A549 (cell line): ENCODE results near the gene NBR1. TPM values are rescaled to one million over a fixed set of nuclear protein-coding genes. Genes with fewer than 3 reads are reported as not detected.

Experiments used
- ATAC-seq, 2 experiments: fragments of 200-7000 bp in 1 of 2; fragments of >200 bp in 1 of 2; cut with Nextera tagmentation in 1 of 2; cut with Tn5 transposase in 1 of 2; 3 replicates each; pipeline versions ENCODE4 v1.8.0 to v1.9.1; 2018 to 2020; ENCODE audit warnings: mild to moderate bottlenecking in 1 of 2, moderate library complexity in 1 of 2
- CTCF ChIA-PET: fragments of 300-600 bp; sonication (Branson Sonifier 250); formaldehyde crosslinking; extraction: SDS; loops from one replicate; lab custom pipeline; 2021; ENCODE audit warnings: antibody characterized with exemption, inconsistent platforms; lab: Yijun Ruan, JAX
- POLR2A ChIA-PET: fragments of 350-600 bp; formaldehyde crosslinking; extraction: SDS; loops from one replicate; lab custom pipeline; 2021; ENCODE audit warnings: antibody characterized with exemption, inconsistent platforms; lab: Yijun Ruan, JAX
- DNase-seq, 2 experiments: peaks; one replicate each; pipeline versions ENCODE4 v3.0.0 to v3.0.0-alpha.2; 2011 to 2016; ENCODE audit warnings: low read depth in 1 of 2, low spot score in 1 of 2
- FAIRE-seq: peaks from 2 replicates; lab custom pipeline; 2011; peaks lifted over from hg19 to GRCh38; lab: Jason Lieb, UNC
- H3K27ac ChIP-seq, 2 experiments: fragments of >200 bp; sonication (Bioruptor Twin); formaldehyde crosslinking; 3 replicates each; pipeline ENCODE4 v1.5.1; 2016 to 2017
- H3K4me1 ChIP-seq: fragments of >200 bp; sonication (Bioruptor Twin); formaldehyde crosslinking; 3 replicates; pipeline ENCODE4 v1.6.1; 2016
- H3K4me2 ChIP-seq: fragments of >200 bp; sonication (Bioruptor Twin); formaldehyde crosslinking; 3 replicates; pipeline ENCODE4 v1.6.1; 2016
- H3K4me3 ChIP-seq: fragments of >200 bp; sonication (Bioruptor Twin); formaldehyde crosslinking; 3 replicates; pipeline ENCODE4 v1.5.1; 2016
- H3K9me3 ChIP-seq: fragments of >200 bp; sonication (Bioruptor Twin); formaldehyde crosslinking; 3 replicates; pipeline ENCODE4 v1.6.1; 2016
- BHLHE40 ChIP-seq: IDR thresholded peaks from 2 replicates; pipeline ENCODE4 v1.6.1; 2012; ENCODE audit warnings: low read depth, low read length, inconsistent platforms
- CBX8 ChIP-seq: fragments of 200-600 bp; sonication (generic); IDR thresholded peaks from 2 replicates; pipeline ENCODE4 v1.6.1; 2016
- CHD2 ChIP-seq: fragments of 150-350 bp; IDR thresholded peaks from 2 replicates; pipeline ENCODE4 v1.6.1; 2014; ENCODE audit warnings: low read length; ENCODE audit not compliant: partially characterized antibody
- CHD4 ChIP-seq: fragments of 200-600 bp; sonication (generic); IDR thresholded peaks from 2 replicates; pipeline ENCODE4 v1.6.1; 2016; ENCODE audit warnings: antibody characterized with exemption, mild to moderate bottlenecking, borderline replicate concordance
- EHMT2 ChIP-seq: fragments of 200-600 bp; sonication (generic); IDR thresholded peaks from 2 replicates; pipeline ENCODE4 v1.6.1; 2016; ENCODE audit warnings: antibody characterized with exemption, low read depth, mild to moderate bottlenecking, moderate library complexity
- EP300 ChIP-seq, 2 experiments: fragments of >200 bp; sonication (Bioruptor Twin); formaldehyde crosslinking; IDR thresholded peaks; 2 replicates in 1 of 2; 3 replicates in 1 of 2; pipeline ENCODE4 v1.6.1; 2016 to 2017
- FOSB ChIP-seq: fragments of 250-450 bp; sonication (Bioruptor Pico); IDR thresholded peaks from 2 replicates; pipeline ENCODE4 v1.5.0; 2020; ENCODE audit warnings: mild to moderate bottlenecking, moderate library complexity
- FOXS1 ChIP-seq: fragments of 250-450 bp; sonication (Bioruptor Pico); IDR thresholded peaks from 2 replicates; pipeline ENCODE4 v1.5.0; 2020; ENCODE audit warnings: mild to moderate bottlenecking, moderate library complexity
- GATA3 ChIP-seq: IDR thresholded peaks from 2 replicates; pipeline ENCODE4 v1.6.1; 2012; ENCODE audit warnings: borderline replicate concordance
- HDAC2 ChIP-seq: fragments of 200-600 bp; sonication (generic); IDR thresholded peaks from 2 replicates; pipeline ENCODE4 v1.6.1; 2016
- HEYL ChIP-seq: fragments of 250-450 bp; sonication (Bioruptor Pico); IDR thresholded peaks from 2 replicates; pipeline ENCODE4 v1.8.0; 2021; ENCODE audit warnings: mild to moderate bottlenecking, moderate library complexity
- HOXB5 ChIP-seq: fragments of 250-450 bp; sonication (Bioruptor Pico); IDR thresholded peaks from 2 replicates; pipeline ENCODE4 v1.5.0; 2020; ENCODE audit warnings: mild to moderate bottlenecking, moderate library complexity
- KDM5A ChIP-seq: fragments of 200-600 bp; sonication (generic); IDR thresholded peaks from 2 replicates; pipeline ENCODE4 v1.6.1; 2016; ENCODE audit warnings: antibody characterized with exemption, mild to moderate bottlenecking
- MAFK ChIP-seq: fragments of 450-650 bp; IDR thresholded peaks from 2 replicates; pipeline ENCODE4 v1.6.1; 2014; ENCODE audit not compliant: partially characterized antibody
- MYC ChIP-seq: IDR thresholded peaks from 2 replicates; pipeline ENCODE4 v1.6.1; 2012; ENCODE audit warnings: mild to moderate bottlenecking, inconsistent platforms, low read length, improper control_type of control experiment, borderline replicate concordance
- NFE2L2 ChIP-seq: fragments of 150-350 bp; conservative IDR thresholded peaks from 2 replicates; pipeline ENCODE4 v1.6.1; 2014; ENCODE audit warnings: low read length
- RAD21 ChIP-seq, 2 experiments: fragments of >200 bp in 1 of 2; sonication (Bioruptor Twin) in 1 of 2; formaldehyde crosslinking in 1 of 2; IDR thresholded peaks in 1 of 2; conservative IDR thresholded peaks in 1 of 2; 2 replicates in 1 of 2; 3 replicates in 1 of 2; pipeline ENCODE4 v1.6.1; 2012 to 2018; ENCODE audit warnings: inconsistent platforms in 1 of 2
- RCOR1 ChIP-seq: fragments of 150-350 bp; IDR thresholded peaks from 2 replicates; pipeline ENCODE4 v1.6.1; 2014; ENCODE audit warnings: antibody characterized with exemption, low read length, low read depth
- RNF2 ChIP-seq: fragments of 200-600 bp; sonication (generic); IDR thresholded peaks from 2 replicates; pipeline ENCODE4 v1.6.1; 2016; ENCODE audit warnings: low read depth, mild to moderate bottlenecking, antibody characterized with exemption, moderate library complexity, borderline replicate concordance
- SREBF2 ChIP-seq: fragments of 450-650 bp; IDR thresholded peaks from 2 replicates; pipeline ENCODE4 v1.6.1; 2014; ENCODE audit warnings: mild to moderate bottlenecking, moderate library complexity
- ZC3H11A ChIP-seq: fragments of 450-650 bp; IDR thresholded peaks from 2 replicates; pipeline ENCODE4 v1.6.1; 2014; ENCODE audit warnings: antibody characterized with exemption, mild to moderate bottlenecking
- WGBS: methylation state at CpG from one replicate; pipeline ENCODE4 v1.1.6; 2017; ENCODE audit errors: missing lambda C conversion rate; 5-methylcytosine and 5-hydroxymethylcytosine counted together
- polyA plus RNA-seq, 4 experiments: library from polyadenylated mRNA; depleted of rRNA in 3 of 4; stranded (reverse); fragments of >200 nt; fragmentation: RNase III in 1 of 4; extraction: RNeasy Plus Mini Kit Qiagen cat#74134 plus additional on column Dnase treatment in 1 of 4; gene quantifications; 2 replicates in 3 of 4; 3 replicates in 1 of 4; pipeline ENCODE4 v1.2.3, GENCODE V29; 2011 to 2017
- TF ChIP-seq, protein P1 (sequence below): fragments of 200-600 bp; sonication (generic); IDR thresholded peaks from 2 replicates; pipeline ENCODE4 v1.6.1; 2016; ENCODE audit warnings: antibody characterized with exemption, mild to moderate bottlenecking, moderate library complexity
- TF ChIP-seq, protein P2 (sequence below): fragments of >200 bp; sonication (Bioruptor Twin); formaldehyde crosslinking; IDR thresholded peaks from 2 replicates; pipeline ENCODE4 v1.6.1; 2016
- TF ChIP-seq, protein P3 (sequence below): IDR thresholded peaks from 2 replicates; pipeline ENCODE4 v1.6.1; 2012
- TF ChIP-seq, protein P4 (sequence below): fragments of >200 bp; sonication (Bioruptor Twin); formaldehyde crosslinking; IDR thresholded peaks from 3 replicates; pipeline ENCODE4 v1.5.1; 2016
- TF ChIP-seq, protein P5 (sequence below): fragments of 250-450 bp; sonication (Bioruptor Pico); IDR thresholded peaks from 2 replicates; pipeline ENCODE4 v1.5.0; 2020; ENCODE audit warnings: low read depth, mild to moderate bottlenecking, moderate library complexity

NBR1 gene
- polyA plus RNA-seq, 2 of the 4 experiments (the other 2 are of a cell fraction) = 41.8 to 86.8 TPM

DNA sequence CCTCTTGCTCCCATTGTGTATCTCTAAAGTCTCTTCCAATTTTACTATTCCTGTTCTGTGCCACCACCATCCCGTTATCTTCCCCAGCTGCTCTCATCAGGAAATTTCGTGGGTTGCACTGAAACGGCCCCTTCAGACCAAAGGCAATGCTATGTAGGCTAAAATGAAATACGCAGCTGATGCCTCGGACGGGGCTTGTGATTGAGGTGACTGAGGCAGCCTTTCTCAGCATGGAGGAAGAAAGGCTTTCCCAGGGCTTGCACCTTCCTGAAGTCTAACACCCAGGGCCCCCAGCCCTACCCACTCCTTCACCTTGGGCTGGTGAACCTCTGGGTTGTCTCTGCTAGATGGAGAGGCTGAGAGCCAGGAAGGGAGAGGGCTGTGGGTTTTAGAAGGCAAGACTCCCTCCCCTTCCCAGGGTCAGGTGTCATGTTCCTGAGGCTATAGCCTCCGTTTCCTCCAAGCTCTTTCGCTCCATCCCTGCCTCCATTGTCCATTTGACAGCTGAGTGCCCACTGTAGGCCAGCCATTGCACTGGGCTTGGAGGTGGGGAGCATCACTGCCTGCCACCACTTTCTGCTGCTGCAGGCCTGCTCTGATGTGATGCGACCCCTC is 49.6 kb downstream of the NBR1 start:
- no peak for TF ChIP-seq EP300 (IDR thresholded peaks at IDR 0.05)
- no peak for TF ChIP-seq FOSB
- no peak for TF ChIP-seq CBX8
- no peak for TF ChIP-seq EHMT2
- TF ChIP-seq, protein P1, sequence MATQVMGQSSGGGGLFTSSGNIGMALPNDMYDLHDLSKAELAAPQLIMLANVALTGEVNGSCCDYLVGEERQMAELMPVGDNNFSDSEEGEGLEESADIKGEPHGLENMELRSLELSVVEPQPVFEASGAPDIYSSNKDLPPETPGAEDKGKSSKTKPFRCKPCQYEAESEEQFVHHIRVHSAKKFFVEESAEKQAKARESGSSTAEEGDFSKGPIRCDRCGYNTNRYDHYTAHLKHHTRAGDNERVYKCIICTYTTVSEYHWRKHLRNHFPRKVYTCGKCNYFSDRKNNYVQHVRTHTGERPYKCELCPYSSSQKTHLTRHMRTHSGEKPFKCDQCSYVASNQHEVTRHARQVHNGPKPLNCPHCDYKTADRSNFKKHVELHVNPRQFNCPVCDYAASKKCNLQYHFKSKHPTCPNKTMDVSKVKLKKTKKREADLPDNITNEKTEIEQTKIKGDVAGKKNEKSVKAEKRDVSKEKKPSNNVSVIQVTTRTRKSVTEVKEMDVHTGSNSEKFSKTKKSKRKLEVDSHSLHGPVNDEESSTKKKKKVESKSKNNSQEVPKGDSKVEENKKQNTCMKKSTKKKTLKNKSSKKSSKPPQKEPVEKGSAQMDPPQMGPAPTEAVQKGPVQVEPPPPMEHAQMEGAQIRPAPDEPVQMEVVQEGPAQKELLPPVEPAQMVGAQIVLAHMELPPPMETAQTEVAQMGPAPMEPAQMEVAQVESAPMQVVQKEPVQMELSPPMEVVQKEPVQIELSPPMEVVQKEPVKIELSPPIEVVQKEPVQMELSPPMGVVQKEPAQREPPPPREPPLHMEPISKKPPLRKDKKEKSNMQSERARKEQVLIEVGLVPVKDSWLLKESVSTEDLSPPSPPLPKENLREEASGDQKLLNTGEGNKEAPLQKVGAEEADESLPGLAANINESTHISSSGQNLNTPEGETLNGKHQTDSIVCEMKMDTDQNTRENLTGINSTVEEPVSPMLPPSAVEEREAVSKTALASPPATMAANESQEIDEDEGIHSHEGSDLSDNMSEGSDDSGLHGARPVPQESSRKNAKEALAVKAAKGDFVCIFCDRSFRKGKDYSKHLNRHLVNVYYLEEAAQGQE = no peak
- TF ChIP-seq ZC3H11A = no peak
- TF ChIP-seq, all 56 proteins: peak for 0
- Histone ChIP-seq H3K27ac (no peak overlapping the region), H3K4me3 (no peak overlapping the region), H3K4me2 (no peak overlapping the region), H3K9me3 (no peaks in the 10 kb centered on the region), H3K4me1 (no peaks in the 10 kb centered on the region)
- DNase-seq = no peak
- CTCF ChIA-PET = interaction anchor here (0.5 to 2.8 kb wide), 5 partner anchors 8 to 92 kb away, joined by 3 to 16 read pairs (median 3); partner anchors contain the start of gene TMEM106A
- ATAC-seq = no peak
- 73% methylated on average over 9 of the region's 9 CpGs for WGBS
- FAIRE-seq = no peak
- POLR2A ChIA-PET = interaction anchor here (2.8 kb wide), 1 partner anchor 95 kb away, joined by 25 read pairs; no protein-coding TSS in a partner anchor

DNA sequence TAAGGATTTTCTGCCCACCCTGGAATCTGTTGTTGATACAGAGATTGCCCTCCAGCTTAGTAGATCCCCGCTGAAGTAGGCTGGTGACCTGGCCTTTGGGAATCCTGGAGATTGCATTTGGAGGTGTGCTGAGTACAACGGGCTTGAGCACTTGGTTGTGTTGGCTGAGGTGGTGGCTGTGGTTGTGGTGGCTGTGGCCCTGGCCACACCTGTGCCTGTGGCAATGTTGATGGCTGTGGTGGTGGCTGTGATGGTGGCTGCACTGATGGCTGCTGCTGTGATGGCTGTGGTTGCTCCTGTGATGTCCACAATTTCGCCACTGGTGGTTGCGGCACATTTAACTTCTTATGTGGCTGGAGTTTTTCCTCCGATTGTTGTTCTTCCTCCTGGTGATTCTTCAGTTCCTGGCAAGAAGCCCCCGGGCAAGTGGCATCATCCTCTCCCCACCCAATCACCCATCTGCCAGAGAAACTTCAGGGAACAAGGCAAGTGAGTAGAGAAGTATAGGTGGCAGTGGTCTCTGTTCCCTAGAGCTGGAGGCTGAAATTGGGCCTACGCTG is 53.2 kb downstream of the NBR1 start:
- TF ChIP-seq RCOR1 = no peak
- no peak for TF ChIP-seq GATA3
- TF ChIP-seq KDM5A = no peak
- no peak for TF ChIP-seq MAFK
- no peak for TF ChIP-seq FOSB
- TF ChIP-seq, protein P2, sequence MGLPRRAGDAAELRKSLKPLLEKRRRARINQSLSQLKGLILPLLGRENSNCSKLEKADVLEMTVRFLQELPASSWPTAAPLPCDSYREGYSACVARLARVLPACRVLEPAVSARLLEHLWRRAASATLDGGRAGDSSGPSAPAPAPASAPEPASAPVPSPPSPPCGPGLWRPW = no peak
- no peak for TF ChIP-seq HDAC2
- TF ChIP-seq, protein P3, sequence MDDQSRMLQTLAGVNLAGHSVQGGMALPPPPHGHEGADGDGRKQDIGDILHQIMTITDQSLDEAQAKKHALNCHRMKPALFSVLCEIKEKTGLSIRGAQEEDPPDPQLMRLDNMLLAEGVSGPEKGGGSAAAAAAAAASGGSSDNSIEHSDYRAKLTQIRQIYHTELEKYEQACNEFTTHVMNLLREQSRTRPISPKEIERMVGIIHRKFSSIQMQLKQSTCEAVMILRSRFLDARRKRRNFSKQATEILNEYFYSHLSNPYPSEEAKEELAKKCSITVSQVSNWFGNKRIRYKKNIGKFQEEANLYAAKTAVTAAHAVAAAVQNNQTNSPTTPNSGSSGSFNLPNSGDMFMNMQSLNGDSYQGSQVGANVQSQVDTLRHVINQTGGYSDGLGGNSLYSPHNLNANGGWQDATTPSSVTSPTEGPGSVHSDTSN = no peak
- ChIA-PET POLR2A (interaction anchor here (3.4 kb wide), 1 partner anchor 92 kb away, joined by 30 read pairs; no protein-coding TSS in a partner anchor), CTCF (interaction anchor here (1.0 to 2.0 kb wide), 4 partner anchors 8 to 33 kb away, joined by 3 to 6 read pairs (median 3); partner anchors contain the start of gene TMEM106A)
- no peak for ATAC-seq
- Histone ChIP-seq H3K27ac (no peak overlapping the region), H3K9me3 (no peaks in the 10 kb centered on the region), H3K4me1 (no peaks in the 10 kb centered on the region), H3K4me2 (no peak overlapping the region), H3K4me3 (no peak overlapping the region)
- WGBS = 85% methylated on average over 7 of the region's 7 CpGs
- no peak for FAIRE-seq
- no peak for DNase-seq

DNA sequence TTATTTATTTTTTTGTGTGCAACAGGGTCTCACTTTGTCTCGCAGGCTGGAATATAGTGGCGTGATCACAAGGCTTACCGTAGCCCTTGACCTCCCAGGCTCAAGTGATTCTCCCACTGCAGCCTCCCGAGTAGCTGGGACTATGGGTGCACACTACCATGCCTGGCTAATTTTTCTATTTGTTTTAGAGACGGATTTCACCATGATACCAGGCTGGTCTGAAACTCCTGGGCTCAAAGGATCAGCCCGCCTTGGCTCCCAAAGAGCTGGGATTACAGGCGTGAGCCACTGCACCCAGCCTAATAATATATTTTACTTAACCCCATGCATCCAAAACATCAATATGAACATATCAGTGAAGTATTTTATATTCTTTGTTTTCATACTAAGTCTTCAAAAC is 55.4 kb downstream of the NBR1 start:
- ChIA-PET POLR2A (interaction anchor here (1.4 to 3.4 kb wide), 2 partner anchors 15 to 89 kb away, joined by 3 to 30 read pairs; partner anchors contain the start of gene TMEM106A), CTCF (interaction anchor here (1.0 to 2.3 kb wide), 4 partner anchors 9 to 84 kb away, joined by 3 to 13 read pairs (median 4); no protein-coding TSS in a partner anchor)
- Histone ChIP-seq H3K27ac (no peak overlapping the region), H3K4me2 (no peak overlapping the region), H3K4me3 (no peak overlapping the region), H3K9me3 (no peaks in the 10 kb centered on the region), H3K4me1 (no peaks in the 10 kb centered on the region)
- 92% methylated on average over 7 of the region's 7 CpGs for WGBS
- ATAC-seq (no peak), DNase-seq (no peak), FAIRE-seq (no peak)
- TF ChIP-seq RNF2 (no peak), MAFK (no peak), HEYL (no peak), SREBF2 (no peak), CHD2 (no peak), FOSB (no peak), GATA3 (no peak), CHD4 (no peak), MYC (no peak), NFE2L2 (no peak), BHLHE40 (no peak), RAD21 (conservative IDR thresholded peaks at IDR 0.05 in 1 of 2, IDR thresholded peaks at IDR 0.05 in 1 of 2) (no peak), HOXB5 (CRISPR knock-in tag) (no peak), FOXS1 (CRISPR knock-in tag) (no peak)
- TF ChIP-seq, protein P4, sequence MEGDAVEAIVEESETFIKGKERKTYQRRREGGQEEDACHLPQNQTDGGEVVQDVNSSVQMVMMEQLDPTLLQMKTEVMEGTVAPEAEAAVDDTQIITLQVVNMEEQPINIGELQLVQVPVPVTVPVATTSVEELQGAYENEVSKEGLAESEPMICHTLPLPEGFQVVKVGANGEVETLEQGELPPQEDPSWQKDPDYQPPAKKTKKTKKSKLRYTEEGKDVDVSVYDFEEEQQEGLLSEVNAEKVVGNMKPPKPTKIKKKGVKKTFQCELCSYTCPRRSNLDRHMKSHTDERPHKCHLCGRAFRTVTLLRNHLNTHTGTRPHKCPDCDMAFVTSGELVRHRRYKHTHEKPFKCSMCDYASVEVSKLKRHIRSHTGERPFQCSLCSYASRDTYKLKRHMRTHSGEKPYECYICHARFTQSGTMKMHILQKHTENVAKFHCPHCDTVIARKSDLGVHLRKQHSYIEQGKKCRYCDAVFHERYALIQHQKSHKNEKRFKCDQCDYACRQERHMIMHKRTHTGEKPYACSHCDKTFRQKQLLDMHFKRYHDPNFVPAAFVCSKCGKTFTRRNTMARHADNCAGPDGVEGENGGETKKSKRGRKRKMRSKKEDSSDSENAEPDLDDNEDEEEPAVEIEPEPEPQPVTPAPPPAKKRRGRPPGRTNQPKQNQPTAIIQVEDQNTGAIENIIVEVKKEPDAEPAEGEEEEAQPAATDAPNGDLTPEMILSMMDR = no peak
- TF ChIP-seq, protein P5, sequence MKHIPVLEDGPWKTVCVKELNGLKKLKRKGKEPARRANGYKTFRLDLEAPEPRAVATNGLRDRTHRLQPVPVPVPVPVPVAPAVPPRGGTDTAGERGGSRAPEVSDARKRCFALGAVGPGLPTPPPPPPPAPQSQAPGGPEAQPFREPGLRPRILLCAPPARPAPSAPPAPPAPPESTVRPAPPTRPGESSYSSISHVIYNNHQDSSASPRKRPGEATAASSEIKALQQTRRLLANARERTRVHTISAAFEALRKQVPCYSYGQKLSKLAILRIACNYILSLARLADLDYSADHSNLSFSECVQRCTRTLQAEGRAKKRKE (CRISPR knock-in tag) = no peak
